Activated T-helper 1 cell treated with anti-CD3 and anti-CD28 coated beads, Interleukin-2, amount 50 U/mL, for 16 hours (primary cell): ENCODE data around the gene ARMC9.

Experiments used
- DNase-seq, 2 donors: peaks; one replicate each; pipeline ENCODE4 v3.0.0-alpha.2; 2020; ENCODE audit warnings: low read depth in 1 of 2, low spot score in 1 of 2

The ARMC9 gene

GRCh38 chr2:231308631-231309428, 110.4 kb downstream of the ARMC9 start:
- DNase-seq = no peak

GRCh38 chr2:231312066-231312465, 113.6 kb downstream of the ARMC9 start:
- no peak for DNase-seq

GRCh38 chr2:231315896-231316295, 117.5 kb downstream of the ARMC9 start:
- no peak for DNase-seq

GRCh38 chr2:231317579-231317978, 119.1 kb downstream of the ARMC9 start:
- no peak for DNase-seq

- no peak for DNase-seq
Measured at GRCh38 chr2:231318436-231318835, 120.0 kb downstream of the ARMC9 start.

GRCh38 chr2:231318954-231319353, 120.5 kb downstream of the ARMC9 start:
- DNase-seq = no peak

GRCh38 chr2:231319867-231320266, 121.4 kb downstream of the ARMC9 start:
- no peak for DNase-seq

- DNase-seq = no peak
Measured at GRCh38 chr2:231321021-231321420, 122.6 kb downstream of the ARMC9 start.

- no peak for DNase-seq
Measured at GRCh38 chr2:231321556-231322334, 123.3 kb downstream of the ARMC9 start.

- DNase-seq = no peak
Measured at GRCh38 chr2:231323316-231323715, 124.9 kb downstream of the ARMC9 start.

GRCh38 chr2:231325826-231326225, 127.4 kb downstream of the ARMC9 start:
- no peak for DNase-seq

- no peak for DNase-seq
Measured at GRCh38 chr2:231326404-231326803, 128.0 kb downstream of the ARMC9 start.

- no peak for DNase-seq
Measured at GRCh38 chr2:231330311-231330710, 131.9 kb downstream of the ARMC9 start.

GRCh38 chr2:231331533-231331932, 133.1 kb downstream of the ARMC9 start:
- no peak for DNase-seq

GRCh38 chr2:231332388-231332787, 134.0 kb downstream of the ARMC9 start:
- DNase-seq = no peak

GRCh38 chr2:231332872-231333500, 134.6 kb downstream of the ARMC9 start:
- DNase-seq = no peak

GRCh38 chr2:231334179-231334930, 135.9 kb downstream of the ARMC9 start:
- no peak for DNase-seq

GRCh38 chr2:231334981-231335380, 136.6 kb downstream of the ARMC9 start:
- no peak for DNase-seq

GRCh38 chr2:231335591-231335990, 137.2 kb downstream of the ARMC9 start:
- no peak for DNase-seq

GRCh38 chr2:231336236-231336635, 137.8 kb downstream of the ARMC9 start:
- DNase-seq = no peak

- DNase-seq = no peak
Measured at GRCh38 chr2:231336700-231337099, 138.3 kb downstream of the ARMC9 start.
